Measurements from ENCODE around the gene SLC27A1. TPM values are rescaled to one million over a fixed set of nuclear protein-coding genes. Genes with fewer than 3 reads are reported as not detected.

The SLC27A1 gene
- total and polyA plus RNA-seq, 9 of the 15 experiments (the other 6 are each of a cell fraction or from before 2014, with no cell fraction given): 0.06 to 3.0 (median 1.1) TPM

DNA sequence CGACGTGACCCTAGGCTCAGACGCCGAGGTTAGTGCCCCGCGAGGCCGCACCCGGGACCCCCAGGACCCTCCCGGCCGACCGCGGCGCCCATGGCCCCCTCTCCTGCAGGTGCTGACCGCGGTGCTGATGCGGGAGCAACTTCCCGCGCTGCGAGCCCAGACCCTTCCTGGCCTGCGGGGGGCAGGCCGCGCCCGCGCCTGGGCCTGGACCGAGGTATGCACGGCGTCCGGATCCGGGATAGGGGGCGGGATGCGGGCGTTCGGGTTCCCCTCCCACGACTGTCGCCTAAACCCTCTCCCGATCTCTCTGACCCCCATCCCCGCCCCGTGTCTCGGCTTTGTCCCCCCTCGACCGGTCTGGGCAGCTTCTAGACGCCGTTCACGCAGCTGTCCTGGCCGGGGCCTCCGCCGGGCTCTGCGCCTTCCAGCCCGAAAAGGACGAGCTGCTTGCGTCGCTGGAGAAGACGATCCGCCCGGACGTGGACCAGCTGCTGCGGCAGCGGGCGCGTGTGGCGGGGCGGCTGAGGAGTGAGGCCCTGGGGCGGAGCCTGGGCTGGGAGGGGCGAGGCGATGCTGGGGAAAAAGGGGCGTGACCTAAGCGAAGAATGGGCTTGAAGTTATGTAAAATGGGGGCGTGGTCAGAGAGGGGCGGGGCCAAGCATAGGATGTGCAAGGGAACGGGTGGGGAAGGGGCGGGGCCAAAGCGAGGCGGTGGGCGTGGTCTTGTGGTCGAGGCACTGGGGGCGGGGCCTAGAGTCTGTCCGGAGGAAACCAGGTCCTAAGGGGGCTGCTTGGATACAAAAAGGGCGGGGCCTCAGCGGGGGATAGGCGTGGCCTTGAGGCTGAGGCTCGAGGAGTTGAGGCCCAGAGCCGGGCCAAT, 69.2 kb downstream of the SLC27A1 start (continued):
- TF ChIP-seq, protein P1, sequence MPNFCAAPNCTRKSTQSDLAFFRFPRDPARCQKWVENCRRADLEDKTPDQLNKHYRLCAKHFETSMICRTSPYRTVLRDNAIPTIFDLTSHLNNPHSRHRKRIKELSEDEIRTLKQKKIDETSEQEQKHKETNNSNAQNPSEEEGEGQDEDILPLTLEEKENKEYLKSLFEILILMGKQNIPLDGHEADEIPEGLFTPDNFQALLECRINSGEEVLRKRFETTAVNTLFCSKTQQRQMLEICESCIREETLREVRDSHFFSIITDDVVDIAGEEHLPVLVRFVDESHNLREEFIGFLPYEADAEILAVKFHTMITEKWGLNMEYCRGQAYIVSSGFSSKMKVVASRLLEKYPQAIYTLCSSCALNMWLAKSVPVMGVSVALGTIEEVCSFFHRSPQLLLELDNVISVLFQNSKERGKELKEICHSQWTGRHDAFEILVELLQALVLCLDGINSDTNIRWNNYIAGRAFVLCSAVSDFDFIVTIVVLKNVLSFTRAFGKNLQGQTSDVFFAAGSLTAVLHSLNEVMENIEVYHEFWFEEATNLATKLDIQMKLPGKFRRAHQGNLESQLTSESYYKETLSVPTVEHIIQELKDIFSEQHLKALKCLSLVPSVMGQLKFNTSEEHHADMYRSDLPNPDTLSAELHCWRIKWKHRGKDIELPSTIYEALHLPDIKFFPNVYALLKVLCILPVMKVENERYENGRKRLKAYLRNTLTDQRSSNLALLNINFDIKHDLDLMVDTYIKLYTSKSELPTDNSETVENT (CRISPR knock-in tag; IDR thresholded peaks at IDR 0.05): no peak

DNA sequence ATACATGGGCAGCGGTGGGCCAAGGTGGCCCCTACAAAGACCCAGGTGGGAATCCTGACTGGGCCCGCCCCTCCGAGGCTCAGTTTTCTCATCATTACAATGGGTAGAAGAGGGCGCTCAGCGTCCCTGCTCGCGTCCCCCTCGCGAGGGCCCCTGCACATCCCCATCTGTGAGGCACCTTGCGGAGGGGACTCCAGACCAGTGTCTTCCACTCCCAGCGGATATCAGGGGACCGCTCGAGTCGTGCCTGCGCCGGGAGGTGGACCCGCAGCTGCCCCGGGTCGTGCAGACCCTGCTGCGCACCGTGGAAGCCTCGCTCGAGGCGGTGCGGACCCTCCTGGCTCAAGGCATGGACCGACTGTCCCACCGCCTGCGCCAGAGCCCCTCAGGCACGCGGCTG, 69.8 kb downstream of the SLC27A1 start:
- WGBS (ENCODE audit: insufficient coverage, low coverage, missing lambda C conversion rate): 92% methylated on average over 22 of the region's 30 CpGs
- POLR2A ChIA-PET: no interaction called here
- TF ChIP-seq BCOR (IDR thresholded peaks at IDR 0.05) (peak; percentile 79), RBM25 (IDR thresholded peaks at IDR 0.05; ENCODE audit: low read depth, low read length, severe bottlenecking) (peak; percentile 70), CBX1 (IDR thresholded peaks at IDR 0.05; ENCODE audit: low read depth) (peak; percentile 53; the same call in 1 of the 2 replicates), KDM1A (IDR thresholded peaks at IDR 0.05) (peak in 1 of 2 experiments; percentile 90; a peak in 2 of 4 replicates), ZNF589 (CRISPR knock-in tag; IDR thresholded peaks at IDR 0.05; ENCODE audit: low read depth) (no peak), HDAC2 (IDR thresholded peaks at IDR 0.05) (0 out of 2 replicates have a peak, but pooled peaks have one; percentile 15), SMARCA5 (IDR thresholded peaks at IDR 0.05) (0 out of 2 replicates have a peak, but pooled peaks have one; percentile 12)
- TF ChIP-seq, protein P2, sequence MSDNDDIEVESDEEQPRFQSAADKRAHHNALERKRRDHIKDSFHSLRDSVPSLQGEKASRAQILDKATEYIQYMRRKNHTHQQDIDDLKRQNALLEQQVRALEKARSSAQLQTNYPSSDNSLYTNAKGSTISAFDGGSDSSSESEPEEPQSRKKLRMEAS (CRISPR knock-in tag; IDR thresholded peaks at IDR 0.05): 0 out of 2 replicates have a peak, but pooled peaks have one; percentile 13
- TF ChIP-seq, protein P3, sequence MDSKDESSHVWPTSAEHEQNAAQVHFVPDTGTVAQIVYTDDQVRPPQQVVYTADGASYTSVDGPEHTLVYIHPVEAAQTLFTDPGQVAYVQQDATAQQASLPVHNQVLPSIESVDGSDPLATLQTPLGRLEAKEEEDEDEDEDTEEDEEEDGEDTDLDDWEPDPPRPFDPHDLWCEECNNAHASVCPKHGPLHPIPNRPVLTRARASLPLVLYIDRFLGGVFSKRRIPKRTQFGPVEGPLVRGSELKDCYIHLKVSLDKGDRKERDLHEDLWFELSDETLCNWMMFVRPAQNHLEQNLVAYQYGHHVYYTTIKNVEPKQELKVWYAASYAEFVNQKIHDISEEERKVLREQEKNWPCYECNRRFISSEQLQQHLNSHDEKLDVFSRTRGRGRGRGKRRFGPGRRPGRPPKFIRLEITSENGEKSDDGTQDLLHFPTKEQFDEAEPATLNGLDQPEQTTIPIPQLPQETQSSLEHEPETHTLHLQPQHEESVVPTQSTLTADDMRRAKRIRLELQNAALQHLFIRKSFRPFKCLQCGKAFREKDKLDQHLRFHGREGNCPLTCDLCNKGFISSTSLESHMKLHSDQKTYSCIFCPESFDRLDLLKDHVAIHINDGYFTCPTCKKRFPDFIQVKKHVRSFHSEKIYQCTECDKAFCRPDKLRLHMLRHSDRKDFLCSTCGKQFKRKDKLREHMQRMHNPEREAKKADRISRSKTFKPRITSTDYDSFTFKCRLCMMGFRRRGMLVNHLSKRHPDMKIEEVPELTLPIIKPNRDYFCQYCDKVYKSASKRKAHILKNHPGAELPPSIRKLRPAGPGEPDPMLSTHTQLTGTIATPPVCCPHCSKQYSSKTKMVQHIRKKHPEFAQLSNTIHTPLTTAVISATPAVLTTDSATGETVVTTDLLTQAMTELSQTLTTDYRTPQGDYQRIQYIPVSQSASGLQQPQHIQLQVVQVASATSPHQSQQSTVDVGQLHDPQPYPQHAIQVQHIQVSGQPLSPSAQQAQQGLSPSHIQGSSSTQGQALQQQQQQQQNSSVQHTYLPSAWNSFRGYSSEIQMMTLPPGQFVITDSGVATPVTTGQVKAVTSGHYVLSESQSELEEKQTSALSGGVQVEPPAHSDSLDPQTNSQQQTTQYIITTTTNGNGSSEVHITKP (IDR thresholded peaks at IDR 0.05; ENCODE audit: partially characterized antibody): no peak
- TF ChIP-seq, protein P4, sequence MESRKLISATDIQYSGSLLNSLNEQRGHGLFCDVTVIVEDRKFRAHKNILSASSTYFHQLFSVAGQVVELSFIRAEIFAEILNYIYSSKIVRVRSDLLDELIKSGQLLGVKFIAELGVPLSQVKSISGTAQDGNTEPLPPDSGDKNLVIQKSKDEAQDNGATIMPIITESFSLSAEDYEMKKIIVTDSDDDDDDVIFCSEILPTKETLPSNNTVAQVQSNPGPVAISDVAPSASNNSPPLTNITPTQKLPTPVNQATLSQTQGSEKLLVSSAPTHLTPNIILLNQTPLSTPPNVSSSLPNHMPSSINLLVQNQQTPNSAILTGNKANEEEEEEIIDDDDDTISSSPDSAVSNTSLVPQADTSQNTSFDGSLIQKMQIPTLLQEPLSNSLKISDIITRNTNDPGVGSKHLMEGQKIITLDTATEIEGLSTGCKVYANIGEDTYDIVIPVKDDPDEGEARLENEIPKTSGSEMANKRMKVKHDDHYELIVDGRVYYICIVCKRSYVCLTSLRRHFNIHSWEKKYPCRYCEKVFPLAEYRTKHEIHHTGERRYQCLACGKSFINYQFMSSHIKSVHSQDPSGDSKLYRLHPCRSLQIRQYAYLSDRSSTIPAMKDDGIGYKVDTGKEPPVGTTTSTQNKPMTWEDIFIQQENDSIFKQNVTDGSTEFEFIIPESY (CRISPR knock-in tag; IDR thresholded peaks at IDR 0.05): peak; percentile 94

More for the DNA sequence above, 69.8 kb downstream of the SLC27A1 start:
- Histone ChIP-seq H3K79me2 (ENCODE audit: control insufficient read depth, insufficient read depth, low read length) (no peaks in the 10 kb centered on the region), H3K4me3 (no peak overlapping the region), H3K27ac (ENCODE audit: extremely low read depth, low read depth, low read length) (no peak overlapping the region), H3K4me1 (replicated peaks in 1 of 2; ENCODE audit: control insufficient read depth in 2 of 2, insufficient read depth in 2 of 2, low read length in 2 of 2) (peaks cover 0 to 30% of the 10 kb centered on the region in 2 experiments; a peak in 3 of 5 replicates), H3K9me1 (ENCODE audit: control insufficient read depth, insufficient read depth, low read length) (peaks cover 2% of the 10 kb centered on the region), H3K27me3 (ENCODE audit: control insufficient read depth in 2 of 2, insufficient read depth in 2 of 2, low read length in 2 of 2) (peaks cover 4 to 7% of the 10 kb centered on the region in 2 experiments; a peak in 2 of 5 replicates), H3K9me3 (replicated peaks; ENCODE audit: control insufficient read depth, insufficient read depth, low read depth, low read length) (no peaks in the 10 kb centered on the region), H4K20me1 (replicated peaks; ENCODE audit: control insufficient read depth, insufficient read depth, low read length) (no peaks in the 10 kb centered on the region), H3K36me3 (ENCODE audit: control insufficient read depth, insufficient read depth, low read length) (no peaks in the 10 kb centered on the region), H3K9ac (ENCODE audit: insufficient read depth in 1 of 2, low read depth in 2 of 2, low read length in 2 of 2) (no peak overlapping the region), H2AFZ (ENCODE audit: low read depth, low read length) (no peak overlapping the region), H3K4me2 (ENCODE audit: insufficient read depth, low read length) (no peak overlapping the region)
- no peak for ATAC-seq
- DNase-seq (ENCODE audit: extremely low read depth in 1 of 4, low spot score in 3 of 4): no peak
- no TSS peak for BruUV-seq (replicated peaks)
- intact Hi-C loops (cut with micrococcal nuclease) (no loop called here), in situ Hi-C loops (cut with MboI) (no loop called here)
- FAIRE-seq: no peak
- CTCF ChIA-PET (ENCODE audit: low intra/inter-chr PET ratio): no interaction called here
